ENCODE measurements around the gene USF2. TPM values are rescaled to one million over a fixed set of nuclear protein-coding genes. Genes with fewer than 3 reads are reported as not detected.

Gene USF2
- total RNA-seq, 1 donor from 2014 or later: 236 TPM

- no peaks in the 10 kb centered on the region for H3K27me3 Mint-ChIP-seq
- H3K4me1 Mint-ChIP-seq: peaks cover 27% of the 10 kb centered on the region
- H3K36me3 Mint-ChIP-seq (ENCODE audit: low read depth): no peaks in the 10 kb centered on the region
- H3K27ac Mint-ChIP-seq: no peak within 1 kb of the TSS
- H3K9me3 Mint-ChIP-seq: no peaks in the 10 kb centered on the region
- ChIA-PET CTCF (no interaction called here), POLR2A (interaction anchor here (0.8 kb wide), 1 partner anchor 39 kb away, joined by 4 read pairs; no protein-coding TSS in a partner anchor)
- TF ChIP-seq, protein P1, sequence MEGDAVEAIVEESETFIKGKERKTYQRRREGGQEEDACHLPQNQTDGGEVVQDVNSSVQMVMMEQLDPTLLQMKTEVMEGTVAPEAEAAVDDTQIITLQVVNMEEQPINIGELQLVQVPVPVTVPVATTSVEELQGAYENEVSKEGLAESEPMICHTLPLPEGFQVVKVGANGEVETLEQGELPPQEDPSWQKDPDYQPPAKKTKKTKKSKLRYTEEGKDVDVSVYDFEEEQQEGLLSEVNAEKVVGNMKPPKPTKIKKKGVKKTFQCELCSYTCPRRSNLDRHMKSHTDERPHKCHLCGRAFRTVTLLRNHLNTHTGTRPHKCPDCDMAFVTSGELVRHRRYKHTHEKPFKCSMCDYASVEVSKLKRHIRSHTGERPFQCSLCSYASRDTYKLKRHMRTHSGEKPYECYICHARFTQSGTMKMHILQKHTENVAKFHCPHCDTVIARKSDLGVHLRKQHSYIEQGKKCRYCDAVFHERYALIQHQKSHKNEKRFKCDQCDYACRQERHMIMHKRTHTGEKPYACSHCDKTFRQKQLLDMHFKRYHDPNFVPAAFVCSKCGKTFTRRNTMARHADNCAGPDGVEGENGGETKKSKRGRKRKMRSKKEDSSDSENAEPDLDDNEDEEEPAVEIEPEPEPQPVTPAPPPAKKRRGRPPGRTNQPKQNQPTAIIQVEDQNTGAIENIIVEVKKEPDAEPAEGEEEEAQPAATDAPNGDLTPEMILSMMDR (IDR thresholded peaks at IDR 0.05): no peak
- intact Hi-C loops (cut with micrococcal nuclease): no loop called here
- no peak within 1 kb of the TSS for H3K4me3 Mint-ChIP-seq
- ATAC-seq (ENCODE audit: low read depth): no peak
- no peak for DNase-seq
Measured at GRCh38 chr19:35291916-35292315, 23.2 kb downstream of the USF2 start, which contains the start of gene MAG. TSS of gene MAG (plus strand) at chr19:35292161. CDS start at chr19:35295409, 3,248 bp downstream.

GRCh38 chr19:35292421-35293362, 23.9 kb downstream of the USF2 start:
- ATAC-seq (ENCODE audit: low read depth) (no peak), DNase-seq (no peak)
- POLR2A ChIA-PET: no interaction called here
- intact Hi-C loops (cut with micrococcal nuclease): no loop called here
- peaks cover 24% of the 10 kb centered on the region for H3K4me1 Mint-ChIP-seq
- H3K27me3 Mint-ChIP-seq: no peaks in the 10 kb centered on the region
- no peak overlapping the region for H3K27ac Mint-ChIP-seq
- H3K4me3 Mint-ChIP-seq: no peak overlapping the region
- no peaks in the 10 kb centered on the region for H3K9me3 Mint-ChIP-seq
- no peaks in the 10 kb centered on the region for H3K36me3 Mint-ChIP-seq (ENCODE audit: low read depth)
- CTCF ChIA-PET: no interaction called here
- TF ChIP-seq, protein P1 (IDR thresholded peaks at IDR 0.05): no peak

- no peaks in the 10 kb centered on the region for H3K36me3 Mint-ChIP-seq (ENCODE audit: low read depth)
- no peak for DNase-seq
- peaks cover 24% of the 10 kb centered on the region for H3K4me1 Mint-ChIP-seq
- TF ChIP-seq, protein P1 (IDR thresholded peaks at IDR 0.05): no peak
- no peak overlapping the region for H3K27ac Mint-ChIP-seq
- no peaks in the 10 kb centered on the region for H3K9me3 Mint-ChIP-seq
- ChIA-PET POLR2A (no interaction called here), CTCF (no interaction called here)
- intact Hi-C loops (cut with micrococcal nuclease): no loop called here
- H3K4me3 Mint-ChIP-seq: no peak overlapping the region
- no peaks in the 10 kb centered on the region for H3K27me3 Mint-ChIP-seq
- no peak for ATAC-seq (ENCODE audit: low read depth)
Measured at GRCh38 chr19:35293363-35293739, 24.6 kb downstream of the USF2 start.

GRCh38 chr19:35293808-35294207, 25.0 kb downstream of the USF2 start:
- TF ChIP-seq, protein P1 (IDR thresholded peaks at IDR 0.05): no peak
- Mint-ChIP-seq H3K4me1 (peaks cover 24% of the 10 kb centered on the region), H3K4me3 (no peak overlapping the region), H3K36me3 (ENCODE audit: low read depth) (no peaks in the 10 kb centered on the region), H3K27ac (no peak overlapping the region), H3K9me3 (no peaks in the 10 kb centered on the region), H3K27me3 (no peaks in the 10 kb centered on the region)
- POLR2A ChIA-PET: interaction anchor here (1.0 to 3.8 kb wide), 2 partner anchors 22 to 54 kb away, joined by 3 to 44 read pairs; partner anchors contain the start of gene FFAR1
- intact Hi-C loops (cut with micrococcal nuclease): loop anchor here (2.0 kb wide), 1 partner anchor 13 kb away; no protein-coding TSS in a partner anchor
- no peak for DNase-seq
- CTCF ChIA-PET: no interaction called here
- ATAC-seq (ENCODE audit: low read depth): no peak

DNA sequence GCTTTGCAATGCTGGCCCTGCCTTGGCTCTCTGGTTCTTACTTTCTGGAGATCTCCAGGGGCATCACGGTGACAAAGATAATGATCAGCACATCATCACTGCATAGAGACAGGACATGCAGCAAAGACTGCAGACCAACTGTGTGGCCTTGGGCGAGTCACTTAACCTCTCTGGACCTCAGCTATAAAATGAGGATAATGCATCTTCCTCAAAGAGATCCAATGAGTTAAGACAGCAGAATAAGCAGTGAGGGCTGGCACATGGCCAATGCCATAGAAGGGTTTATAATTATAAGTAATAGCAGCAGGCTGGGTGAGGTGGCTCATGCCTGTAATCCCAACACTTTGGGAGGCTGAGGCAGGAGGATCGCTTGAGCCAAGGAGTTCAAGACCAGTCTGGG, 25.6 kb downstream of the USF2 start:
- peaks cover 24% of the 10 kb centered on the region for H3K4me1 Mint-ChIP-seq
- no peak overlapping the region for H3K27ac Mint-ChIP-seq
- H3K27me3 Mint-ChIP-seq: no peaks in the 10 kb centered on the region
- DNase-seq (no peak), ATAC-seq (ENCODE audit: low read depth) (no peak)
- H3K4me3 Mint-ChIP-seq: no peak overlapping the region
- intact Hi-C loops (cut with micrococcal nuclease): loop anchor here (2.0 kb wide), 1 partner anchor 14 kb away; no protein-coding TSS in a partner anchor
- ChIA-PET POLR2A (interaction anchor here (1.0 to 3.8 kb wide), 4 partner anchors 22 to 53 kb away, joined by 3 to 44 read pairs (median 6); partner anchors contain the start of gene FFAR1), CTCF (no interaction called here)
- H3K36me3 Mint-ChIP-seq (ENCODE audit: low read depth): no peaks in the 10 kb centered on the region
- H3K9me3 Mint-ChIP-seq: no peaks in the 10 kb centered on the region
- TF ChIP-seq, protein P1 (IDR thresholded peaks at IDR 0.05): no peak

Data from activated B cell treated with CpG ODN at 0.5 μM for 24 hours (primary cell).